Lower leg skin (tissue), 3 donors: ENCODE results near the gene SVEP1.

Experiments used
- CTCF ChIP-seq, 3 donors: fragments of 450-650 bp; IDR thresholded peaks; one replicate each; pipeline ENCODE4 v1.5.1; 2016; ENCODE audit warnings: antibody characterized with exemption in 3 of 3, mild to moderate bottlenecking in 3 of 3, moderate library complexity in 2 of 3
- POLR2A ChIP-seq, 2 donors: fragments of 450-650 bp; IDR thresholded peaks; one replicate each; pipeline ENCODE4 v1.6.1; 2016 to 2017; ENCODE audit warnings: antibody characterized with exemption in 2 of 2, mild to moderate bottlenecking in 1 of 2, moderate library complexity in 1 of 2

GRCh38 chr9:110452227-110452801 is 127.2 kb downstream of the SVEP1 start:
- no peak for TF ChIP-seq CTCF (IDR thresholded peaks at IDR 0.05)
- no peak for TF ChIP-seq POLR2A (IDR thresholded peaks at IDR 0.05)
